Measurements from ENCODE around the gene ZNF143.

GRCh38 chr11:9563196-9563730, 102.5 kb downstream of the ZNF143 start:
- TF ChIP-seq, protein P1, sequence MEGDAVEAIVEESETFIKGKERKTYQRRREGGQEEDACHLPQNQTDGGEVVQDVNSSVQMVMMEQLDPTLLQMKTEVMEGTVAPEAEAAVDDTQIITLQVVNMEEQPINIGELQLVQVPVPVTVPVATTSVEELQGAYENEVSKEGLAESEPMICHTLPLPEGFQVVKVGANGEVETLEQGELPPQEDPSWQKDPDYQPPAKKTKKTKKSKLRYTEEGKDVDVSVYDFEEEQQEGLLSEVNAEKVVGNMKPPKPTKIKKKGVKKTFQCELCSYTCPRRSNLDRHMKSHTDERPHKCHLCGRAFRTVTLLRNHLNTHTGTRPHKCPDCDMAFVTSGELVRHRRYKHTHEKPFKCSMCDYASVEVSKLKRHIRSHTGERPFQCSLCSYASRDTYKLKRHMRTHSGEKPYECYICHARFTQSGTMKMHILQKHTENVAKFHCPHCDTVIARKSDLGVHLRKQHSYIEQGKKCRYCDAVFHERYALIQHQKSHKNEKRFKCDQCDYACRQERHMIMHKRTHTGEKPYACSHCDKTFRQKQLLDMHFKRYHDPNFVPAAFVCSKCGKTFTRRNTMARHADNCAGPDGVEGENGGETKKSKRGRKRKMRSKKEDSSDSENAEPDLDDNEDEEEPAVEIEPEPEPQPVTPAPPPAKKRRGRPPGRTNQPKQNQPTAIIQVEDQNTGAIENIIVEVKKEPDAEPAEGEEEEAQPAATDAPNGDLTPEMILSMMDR (conservative IDR thresholded peaks at IDR 0.05), result no peak
- no peak for TF ChIP-seq ZFX (IDR thresholded peaks at IDR 0.05)
